ENCODE data around the gene PDZD2.

DNA sequence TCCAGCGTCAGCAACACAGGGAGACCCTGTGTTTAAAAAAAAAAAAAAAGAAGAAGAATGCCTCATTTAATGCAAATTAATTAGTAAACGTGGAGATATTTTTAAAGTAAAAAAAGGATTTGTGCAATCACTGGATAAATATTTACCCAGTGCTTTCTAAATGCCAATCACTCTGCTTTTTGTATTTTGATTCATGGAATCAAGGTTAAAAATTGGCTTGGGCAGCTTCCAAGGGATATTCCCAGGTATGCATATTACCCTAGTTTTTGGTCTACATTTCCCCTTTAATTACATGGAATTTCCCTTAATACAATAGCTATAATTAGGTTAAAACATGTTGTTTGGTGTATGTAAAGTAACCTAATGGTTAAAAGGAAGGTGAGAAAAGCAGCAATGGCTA is 31.4 kb upstream of the PDZD2 start:
- TF ChIP-seq, protein P1, sequence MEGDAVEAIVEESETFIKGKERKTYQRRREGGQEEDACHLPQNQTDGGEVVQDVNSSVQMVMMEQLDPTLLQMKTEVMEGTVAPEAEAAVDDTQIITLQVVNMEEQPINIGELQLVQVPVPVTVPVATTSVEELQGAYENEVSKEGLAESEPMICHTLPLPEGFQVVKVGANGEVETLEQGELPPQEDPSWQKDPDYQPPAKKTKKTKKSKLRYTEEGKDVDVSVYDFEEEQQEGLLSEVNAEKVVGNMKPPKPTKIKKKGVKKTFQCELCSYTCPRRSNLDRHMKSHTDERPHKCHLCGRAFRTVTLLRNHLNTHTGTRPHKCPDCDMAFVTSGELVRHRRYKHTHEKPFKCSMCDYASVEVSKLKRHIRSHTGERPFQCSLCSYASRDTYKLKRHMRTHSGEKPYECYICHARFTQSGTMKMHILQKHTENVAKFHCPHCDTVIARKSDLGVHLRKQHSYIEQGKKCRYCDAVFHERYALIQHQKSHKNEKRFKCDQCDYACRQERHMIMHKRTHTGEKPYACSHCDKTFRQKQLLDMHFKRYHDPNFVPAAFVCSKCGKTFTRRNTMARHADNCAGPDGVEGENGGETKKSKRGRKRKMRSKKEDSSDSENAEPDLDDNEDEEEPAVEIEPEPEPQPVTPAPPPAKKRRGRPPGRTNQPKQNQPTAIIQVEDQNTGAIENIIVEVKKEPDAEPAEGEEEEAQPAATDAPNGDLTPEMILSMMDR (IDR thresholded peaks at IDR 0.05) = no peak
- no peak for TF ChIP-seq POLR2A (IDR thresholded peaks at IDR 0.05)
- no peak for TF ChIP-seq POLR2AphosphoS5 (IDR thresholded peaks at IDR 0.05)

Data from prostate gland (tissue), 2 donors.